K562 (cell line): ENCODE measurements around the gene OMA1. TPM values are rescaled to one million over a fixed set of nuclear protein-coding genes. Genes with fewer than 3 reads are reported as not detected.

Experiments
- ATAC-seq: fragments of 200-7000 bp; cut with Tn5 transposase; 3 replicates; pipeline ENCODE4 v1.9.1; 2020; ENCODE audit warnings: moderate library complexity
- BruUV-seq: library from RNA; stranded (reverse); fragments of 400-500 nt; replicated peaks from 2 replicates; lab custom pipeline; 2021; lab: Mats Ljungman, UMichigan
- CTCF ChIA-PET: fragments of 300-600 bp; formaldehyde crosslinking; extraction: SDS; loops from one replicate; lab custom pipeline; 2021; ENCODE audit warnings: low intra/inter-chr PET ratio; lab: Yijun Ruan, JAX
- POLR2A ChIA-PET: fragments of 300-600, 350-650 bp; sonication (Branson Sonifier 250); formaldehyde crosslinking; extraction: SDS; loops from one replicate; lab custom pipeline; 2021; ENCODE audit warnings: antibody characterized with exemption, inconsistent platforms; lab: Yijun Ruan, JAX
- DNase-seq, 4 experiments: peaks; one replicate each; pipeline versions ENCODE4 v3.0.0 to v3.0.0-alpha.2; 2011 to 2018; ENCODE audit warnings: low spot score in 3 of 4, mixed read lengths in 3 of 4; ENCODE audit errors: extremely low read depth in 1 of 4
- FAIRE-seq: peaks from 2 replicates; lab custom pipeline; 2011; peaks lifted over from hg19 to GRCh38; lab: Jason Lieb, UNC
- H2AFZ ChIP-seq: 2 replicates; pipeline ENCODE4 v1.6.0; 2011; ENCODE audit warnings: low read depth, low read length, control low read depth, inconsistent platforms
- H3K27ac ChIP-seq: fragments of 200-600 bp; 3 replicates; pipeline ENCODE4 v1.8.0; 2011; ENCODE audit warnings: low read depth, mild to moderate bottlenecking, control low read depth, inconsistent platforms, low read length, moderate library complexity, mixed read lengths; ENCODE audit errors: extremely low read depth
- H3K27me3 ChIP-seq, 2 experiments: fragments of 300-600 bp in 1 of 2; 2 replicates in 1 of 2; 3 replicates in 1 of 2; pipeline versions ENCODE4 v1.6.0 to v1.8.0; 2011; ENCODE audit warnings: inconsistent platforms in 2 of 2, low read length in 2 of 2, mild to moderate bottlenecking in 1 of 2, mixed read lengths in 1 of 2, moderate library complexity in 1 of 2; ENCODE audit not compliant: control insufficient read depth in 2 of 2, insufficient read depth in 2 of 2
- H3K36me3 ChIP-seq: fragments of 300-600 bp; 3 replicates; pipeline ENCODE4 v1.8.0; 2011; ENCODE audit warnings: mild to moderate bottlenecking, low read length, inconsistent platforms; ENCODE audit not compliant: control insufficient read depth, insufficient read depth
- H3K4me1 ChIP-seq, 2 experiments: fragments of 200-600 bp in 1 of 2; replicated peaks in 1 of 2; 2 replicates in 1 of 2; 3 replicates in 1 of 2; pipeline versions ENCODE4 v1.5.1 to v1.8.0; 2011; ENCODE audit warnings: inconsistent platforms in 2 of 2, low read length in 2 of 2, mild to moderate bottlenecking in 1 of 2, mixed read lengths in 1 of 2, moderate library complexity in 1 of 2; ENCODE audit not compliant: control insufficient read depth in 2 of 2, insufficient read depth in 2 of 2
- H3K4me2 ChIP-seq: 2 replicates; pipeline ENCODE4 v1.6.1; 2011; ENCODE audit warnings: low read length, control low read depth, inconsistent platforms, mixed read lengths; ENCODE audit not compliant: insufficient read depth
- H3K4me3 ChIP-seq: fragments of 200-600 bp; sonication (generic), shearing (Covaris generic); 2 replicates; pipeline ENCODE4 v1.5.1; 2016; ENCODE audit warnings: control low read depth, inconsistent platforms
- H3K79me2 ChIP-seq: fragments of 200-600 bp; 3 replicates; pipeline ENCODE4 v1.8.0; 2011; ENCODE audit warnings: low read length, inconsistent platforms; ENCODE audit not compliant: control insufficient read depth, insufficient read depth
- H3K9ac ChIP-seq, 2 experiments: 2 replicates each; pipeline versions ENCODE4 v1.6.0 to v1.6.1; 2011; ENCODE audit warnings: low read depth in 2 of 2, low read length in 2 of 2, control low read depth in 1 of 2, inconsistent platforms in 1 of 2, mild to moderate bottlenecking in 1 of 2, mixed read lengths in 1 of 2; ENCODE audit not compliant: insufficient read depth in 1 of 2
- H3K9me1 ChIP-seq: one replicate; pipeline ENCODE4 v1.6.0; 2011; ENCODE audit warnings: inconsistent platforms, mild to moderate bottlenecking, low read length, moderate library complexity; ENCODE audit not compliant: control insufficient read depth, insufficient read depth
- H3K9me3 ChIP-seq: replicated peaks from 2 replicates; pipeline ENCODE4 v1.5.1; 2011; ENCODE audit warnings: low read depth, low read length, inconsistent platforms; ENCODE audit not compliant: control insufficient read depth, insufficient read depth
- H4K20me1 ChIP-seq: replicated peaks from 2 replicates; pipeline ENCODE4 v1.6.1; 2011; ENCODE audit warnings: low read length, inconsistent platforms, mixed read lengths; ENCODE audit not compliant: control insufficient read depth, insufficient read depth
- SMARCE1 ChIP-seq: fragments of 450-650 bp; IDR thresholded peaks from 2 replicates; pipeline ENCODE4 v1.7.1; 2016; ENCODE audit warnings: mild to moderate bottlenecking
- TAF7 ChIP-seq: fragments of 450-650 bp; IDR thresholded peaks from 2 replicates; pipeline ENCODE4 v1.6.1; 2016; ENCODE audit warnings: missing genetic modification characterization, missing compliant biosample characterization
- YY1 ChIP-seq, 3 experiments: IDR thresholded peaks; 2 replicates each; pipeline ENCODE4 v1.6.1; 2011; ENCODE audit warnings: low read length in 2 of 3, mild to moderate bottlenecking in 2 of 3, moderate library complexity in 2 of 3, borderline replicate concordance in 1 of 3, control low read depth in 1 of 3, low read depth in 1 of 3; ENCODE audit not compliant: insufficient read depth in 3 of 3, insufficient replicate concordance in 2 of 3, control insufficient read depth in 1 of 3, insufficient read length in 1 of 3; ENCODE audit errors: extremely low read depth in 1 of 3
- ZC3H4 ChIP-seq: sonication (generic); formaldehyde crosslinking; IDR thresholded peaks from 2 replicates; pipeline ENCODE4 v1.9.0; 2021; ENCODE audit warnings: missing genetic modification reagents, borderline replicate concordance
- ZNF316 ChIP-seq: fragments of 450-650 bp; IDR thresholded peaks from 2 replicates; pipeline ENCODE4 v1.6.1; 2016
- WGBS: fragments of 100-300 bp; shearing (Covaris generic); methylation state at CpG from one replicate; pipeline ENCODE4 v1.1.6; 2016; ENCODE audit warnings: low coverage, mixed read lengths; ENCODE audit not compliant: insufficient coverage; ENCODE audit errors: missing lambda C conversion rate; 5-methylcytosine and 5-hydroxymethylcytosine counted together
- in situ Hi-C: fragments of 300-500 bp; cut with MboI; formaldehyde crosslinking; loops from 4 replicates; pipeline ENCODE4 v1.15.0; 2018; ENCODE audit warnings: inconsistent platforms, mixed read lengths
- intact Hi-C: fragments of 100-400 bp; cut with micrococcal nuclease; formaldehyde crosslinking; loops from 2 replicates; pipeline ENCODE4 v1.14.2; 2022
- polyA plus RNA-seq, 8 experiments: library from polyadenylated mRNA; depleted of rRNA in 4 of 8; stranded (reverse) in 5 of 8; unstranded in 3 of 8; fragments of >200 nt; fragmentation: Nextera tagmentation in 2 of 8; fragmentation: Illumina TruSeq in 1 of 8; extraction: Ambion mirVana in 2 of 8; extraction: Trizol in 1 of 8; gene quantifications; 2 replicates each; pipeline versions ENCODE4 v1.2.1 to v1.2.3, GENCODE V29; 2011 to 2014; ENCODE audit warnings: inconsistent platforms in 1 of 8, missing spikeins in 1 of 8
- total RNA-seq, 7 experiments: library from RNA; depleted of rRNA in 6 of 7; stranded (reverse); fragments of >200 nt in 6 of 7; fragmentation: Illumina TruSeq in 2 of 7; extraction: Trizol in 2 of 7; gene quantifications; 2 replicates each; pipeline versions ENCODE4 v1.2.1 to v1.2.3, GENCODE V29; 2011 to 2021; ENCODE audit warnings: low replicate concordance in 1 of 7
- TF ChIP-seq, protein P1 (sequence below), 2 experiments: fragments of 450-650 bp in 1 of 2; sonication (generic) in 1 of 2; formaldehyde crosslinking in 1 of 2; IDR thresholded peaks; 2 replicates each; pipeline versions ENCODE4 v1.7.1 to v1.9.0; 2016 to 2022; ENCODE audit warnings: inconsistent platforms in 1 of 2, mild to moderate bottlenecking in 1 of 2, missing genetic modification reagents in 1 of 2

The OMA1 gene
- total and polyA plus RNA-seq, 9 of the 15 experiments (the other 6 are each of a cell fraction or from before 2014, with no cell fraction given): 16.6 to 51.5 (median 33.5) TPM

DNA sequence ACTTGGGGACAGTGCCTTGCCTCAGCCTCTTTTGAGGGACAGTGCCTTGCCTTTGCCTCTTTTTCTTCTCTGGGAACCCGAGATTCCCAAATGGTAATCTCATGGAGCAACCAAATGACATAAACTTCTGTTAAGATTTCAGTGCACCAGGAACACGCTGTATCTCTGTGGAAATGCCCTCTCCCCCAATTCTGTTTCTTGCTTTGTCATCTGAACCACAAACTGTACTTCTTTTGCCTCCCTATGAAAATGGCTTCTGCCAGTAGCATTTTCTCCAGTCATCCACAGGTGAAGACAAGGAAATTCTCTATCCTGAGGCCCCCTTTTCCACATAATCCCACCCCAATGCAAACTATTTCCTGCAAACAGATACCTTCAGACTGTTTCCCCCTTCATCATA lies 66.3 kb downstream of the OMA1 start:
- Histone ChIP-seq H3K9me1 (no peaks in the 10 kb centered on the region), H3K9me3 (no peaks in the 10 kb centered on the region; the same call in 1 of the 2 replicates), H3K4me3 (no peak overlapping the region), H3K27me3 (no peaks in the 10 kb centered on the region), H4K20me1 (no peaks in the 10 kb centered on the region), H3K4me1 (no peaks in the 10 kb centered on the region), H3K36me3 (no peaks in the 10 kb centered on the region), H3K27ac (no peak overlapping the region), H3K79me2 (no peaks in the 10 kb centered on the region), H3K4me2 (no peak overlapping the region), H2AFZ (no peak overlapping the region), H3K9ac (no peak overlapping the region)
- in situ Hi-C loops: no loop called here
- BruUV-seq: no TSS peak
- ATAC-seq (no peak), DNase-seq (no peak), FAIRE-seq (peak; percentile 48)
- 64% methylated on average over 2 of the region's 2 CpGs for WGBS
- ChIA-PET POLR2A (no interaction called here), CTCF (interaction anchor here (0.6 kb wide), 1 partner anchor 304 kb away, joined by 4 read pairs; the partner anchor contains the start of gene JUN)
- intact Hi-C loops: no loop called here
- TF ChIP-seq ZNF316 (peak; percentile 47; the same call in 1 of the 2 replicates), YY1 (IDR thresholded peaks at IDR 0.05; ENCODE audit: borderline replicate concordance in 1 of 3, control insufficient read depth in 1 of 3, extremely low read depth in 1 of 3, insufficient read depth in 3 of 3, insufficient read length in 1 of 3, insufficient replicate concordance in 2 of 3, low read depth in 1 of 3, low read length in 2 of 3) (peak in 1 of 3 experiments; percentile 38), SMARCE1 (no peak)

DNA sequence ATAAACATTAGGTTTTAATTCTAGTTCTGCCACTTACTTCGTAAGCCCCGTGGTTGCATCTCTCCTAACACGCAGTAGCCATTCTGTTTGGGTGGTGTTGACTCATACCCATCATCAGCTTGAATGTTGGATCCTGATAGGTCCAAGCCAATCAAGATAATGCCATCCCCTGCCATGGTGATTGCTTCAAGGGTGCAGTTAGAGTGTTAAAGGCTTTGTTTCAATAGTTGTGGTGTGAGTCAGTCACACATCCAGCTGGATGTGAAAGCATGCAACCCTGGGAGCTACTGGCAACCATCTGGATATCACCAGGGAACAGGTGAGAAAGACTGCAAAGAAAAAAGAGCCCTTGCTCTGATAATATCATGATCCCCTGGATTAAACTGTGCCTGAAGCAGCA lies 69.1 kb downstream of the OMA1 start:
- H3K9me3 ChIP-seq: no peaks in the 10 kb centered on the region; the same call in 1 of the 2 replicates
- BruUV-seq: no TSS peak
- H3K9ac ChIP-seq: no peak overlapping the region
- H3K27me3 ChIP-seq: no peaks in the 10 kb centered on the region
- WGBS: 23% methylated on average over 3 of the region's 3 CpGs
- H3K36me3 ChIP-seq: no peaks in the 10 kb centered on the region
- H4K20me1 ChIP-seq: no peaks in the 10 kb centered on the region
- H3K27ac ChIP-seq: no peak overlapping the region
- intact Hi-C loops (no loop called here), in situ Hi-C loops (no loop called here)
- ATAC-seq: no peak
- no peaks in the 10 kb centered on the region for H3K9me1 ChIP-seq
- POLR2A ChIA-PET: interaction anchor here (0.6 kb wide), 1 partner anchor 12 kb away, joined by 3 read pairs; no protein-coding TSS in a partner anchor
- no peak for FAIRE-seq
- no peaks in the 10 kb centered on the region for H3K79me2 ChIP-seq
- DNase-seq: no peak
- no peak overlapping the region for H2AFZ ChIP-seq
- CTCF ChIA-PET: no interaction called here
- H3K4me2 ChIP-seq: no peak overlapping the region
- H3K4me1 ChIP-seq: no peaks in the 10 kb centered on the region
- H3K4me3 ChIP-seq: no peak overlapping the region
- TF ChIP-seq TAF7 (tag) (no peak), ZC3H4 (CRISPR knock-in tag) (no peak)
- TF ChIP-seq, protein P1, sequence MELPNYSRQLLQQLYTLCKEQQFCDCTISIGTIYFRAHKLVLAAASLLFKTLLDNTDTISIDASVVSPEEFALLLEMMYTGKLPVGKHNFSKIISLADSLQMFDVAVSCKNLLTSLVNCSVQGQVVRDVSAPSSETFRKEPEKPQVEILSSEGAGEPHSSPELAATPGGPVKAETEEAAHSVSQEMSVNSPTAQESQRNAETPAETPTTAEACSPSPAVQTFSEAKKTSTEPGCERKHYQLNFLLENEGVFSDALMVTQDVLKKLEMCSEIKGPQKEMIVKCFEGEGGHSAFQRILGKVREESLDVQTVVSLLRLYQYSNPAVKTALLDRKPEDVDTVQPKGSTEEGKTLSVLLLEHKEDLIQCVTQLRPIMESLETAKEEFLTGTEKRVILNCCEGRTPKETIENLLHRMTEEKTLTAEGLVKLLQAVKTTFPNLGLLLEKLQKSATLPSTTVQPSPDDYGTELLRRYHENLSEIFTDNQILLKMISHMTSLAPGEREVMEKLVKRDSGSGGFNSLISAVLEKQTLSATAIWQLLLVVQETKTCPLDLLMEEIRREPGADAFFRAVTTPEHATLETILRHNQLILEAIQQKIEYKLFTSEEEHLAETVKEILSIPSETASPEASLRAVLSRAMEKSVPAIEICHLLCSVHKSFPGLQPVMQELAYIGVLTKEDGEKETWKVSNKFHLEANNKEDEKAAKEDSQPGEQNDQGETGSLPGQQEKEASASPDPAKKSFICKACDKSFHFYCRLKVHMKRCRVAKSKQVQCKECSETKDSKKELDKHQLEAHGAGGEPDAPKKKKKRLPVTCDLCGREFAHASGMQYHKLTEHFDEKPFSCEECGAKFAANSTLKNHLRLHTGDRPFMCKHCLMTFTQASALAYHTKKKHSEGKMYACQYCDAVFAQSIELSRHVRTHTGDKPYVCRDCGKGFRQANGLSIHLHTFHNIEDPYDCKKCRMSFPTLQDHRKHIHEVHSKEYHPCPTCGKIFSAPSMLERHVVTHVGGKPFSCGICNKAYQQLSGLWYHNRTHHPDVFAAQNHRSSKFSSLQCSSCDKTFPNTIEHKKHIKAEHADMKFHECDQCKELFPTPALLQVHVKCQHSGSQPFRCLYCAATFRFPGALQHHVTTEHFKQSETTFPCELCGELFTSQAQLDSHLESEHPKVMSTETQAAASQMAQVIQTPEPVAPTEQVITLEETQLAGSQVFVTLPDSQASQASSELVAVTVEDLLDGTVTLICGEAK (IDR thresholded peaks at IDR 0.05): no peak
- TF ChIP-seq, protein P1 (CRISPR knock-in tag; IDR thresholded peaks at IDR 0.05): no peak
